Tibial nerve (tissue), 4 donors: Measurements from ENCODE around the gene FOXB2. TPM values are rescaled to one million over a fixed set of nuclear protein-coding genes. Genes with fewer than 3 reads are reported as not detected.
A peak's percentile ranks its signal among the peaks of the same experiment; 100 is the strongest.

Source experiments
- DNase-seq, 2 donors: peaks; one replicate each; pipeline ENCODE4 v3.0.0-alpha.2; 2019; ENCODE audit warnings: low spot score in 2 of 2
- H3K27ac ChIP-seq, 4 donors: fragments of 200-600 bp; sonication (generic) in 3 of 4; one replicate each; pipeline ENCODE4 v1.5.1; 2017 to 2019; ENCODE audit warnings: mild to moderate bottlenecking in 1 of 4
- H3K27me3 ChIP-seq, 2 donors: fragments of 200-600 bp; sonication (generic) in 1 of 2; one replicate each; pipeline versions ENCODE4 v1.5.1 to v1.6.0; 2017 to 2019
- H3K36me3 ChIP-seq, 3 donors: fragments of 200-600 bp; sonication (generic); one replicate each; pipeline ENCODE4 v1.5.1; 2018 to 2019
- H3K4me1 ChIP-seq, 4 donors: fragments of 200-600 bp; sonication (generic) in 3 of 4; one replicate each; pipeline ENCODE4 v1.5.1; 2017 to 2019
- H3K4me3 ChIP-seq, 4 donors: fragments of 200-600 bp; sonication (generic) in 3 of 4; one replicate each; pipeline ENCODE4 v1.5.1; 2017 to 2019; ENCODE audit warnings: mild to moderate bottlenecking in 1 of 4, moderate library complexity in 1 of 4
- H3K9me3 ChIP-seq, 4 donors: fragments of 200-600 bp; sonication (generic) in 3 of 4; one replicate each; pipeline ENCODE4 v1.5.1; 2017 to 2019
- EP300 ChIP-seq, 2 donors: sonication (generic); formaldehyde crosslinking; IDR thresholded peaks; one replicate each; pipeline ENCODE4 v1.6.1; 2017; ENCODE audit warnings: antibody characterized with exemption in 2 of 2, mild to moderate bottlenecking in 1 of 2
- POLR2A ChIP-seq, 2 donors: fragments of 450-650 bp; IDR thresholded peaks; one replicate each; pipeline ENCODE4 v1.6.1; 2017; ENCODE audit warnings: antibody characterized with exemption in 2 of 2, mild to moderate bottlenecking in 2 of 2, moderate library complexity in 2 of 2
- WGBS, 2 donors: methylation state at CpG; one replicate each; pipeline ENCODE4 v1.1.5; 2018; 5-methylcytosine and 5-hydroxymethylcytosine counted together
- total RNA-seq, 4 donors: library from RNA; depleted of rRNA; stranded (reverse); fragments of >200 nt; gene quantifications; one replicate each; pipeline ENCODE4 v1.1.0, GENCODE V29; 2016
- TF ChIP-seq, protein P1 (sequence below), 5 experiments: fragments of 200-600 bp in 3 of 5; fragments of 450-650 bp in 2 of 5; sonication (generic) in 3 of 5; IDR thresholded peaks; one replicate each; pipeline ENCODE4 v1.5.1; 2016 to 2019; ENCODE audit warnings: antibody characterized with exemption in 5 of 5, mild to moderate bottlenecking in 3 of 5, moderate library complexity in 2 of 5

FOXB2 gene
- total RNA-seq, 4 donors from 2014 or later: not detected

DNA sequence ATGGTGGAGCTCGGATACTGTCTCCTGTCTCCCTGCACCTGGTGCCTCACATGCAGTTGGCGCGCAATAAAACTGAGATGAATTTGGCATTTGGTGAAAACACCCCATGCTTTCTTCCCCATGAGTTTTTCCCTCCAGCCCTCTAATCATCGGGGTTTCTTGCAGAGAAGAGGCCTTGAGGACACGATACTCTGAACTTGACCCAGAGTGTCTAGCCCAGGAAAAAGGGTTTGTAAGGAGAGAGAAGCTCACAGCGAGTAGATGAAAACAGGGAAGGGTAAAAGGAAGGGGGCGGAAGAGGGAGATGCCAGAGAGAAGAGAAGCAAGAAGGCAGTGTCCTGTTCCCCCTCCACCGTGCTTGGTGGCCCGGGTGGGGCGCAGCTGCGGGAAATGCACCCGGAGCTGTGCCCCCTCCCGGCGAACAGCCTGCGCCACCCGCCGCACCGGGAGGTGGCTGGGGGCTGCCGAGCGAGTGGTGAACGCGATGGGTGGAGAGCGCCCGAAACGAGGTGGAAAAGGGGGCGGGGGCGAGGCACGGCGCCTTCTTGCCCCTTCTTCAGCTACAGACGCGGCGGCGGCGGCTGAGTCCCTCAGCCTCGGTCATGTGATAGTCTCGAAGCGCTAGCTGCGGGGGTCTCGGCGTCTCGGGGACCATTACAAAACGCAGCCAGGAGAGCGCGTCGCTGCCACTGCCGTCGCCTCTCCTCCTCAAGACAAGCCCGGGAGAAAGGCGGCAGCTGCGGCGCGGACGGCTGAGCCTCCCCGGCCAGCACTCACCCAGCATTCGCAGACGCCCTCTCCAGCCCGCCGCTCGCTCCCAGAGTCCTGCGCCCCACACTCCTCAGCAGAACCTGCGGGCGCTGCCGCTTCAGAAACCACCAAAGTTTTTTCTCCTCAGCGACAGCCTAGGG lies 1.1 kb upstream of the FOXB2 start:
- peak overlapping the region in 1 of 4 donors; percentile 30 for H3K4me3 ChIP-seq
- TF ChIP-seq, protein P1, sequence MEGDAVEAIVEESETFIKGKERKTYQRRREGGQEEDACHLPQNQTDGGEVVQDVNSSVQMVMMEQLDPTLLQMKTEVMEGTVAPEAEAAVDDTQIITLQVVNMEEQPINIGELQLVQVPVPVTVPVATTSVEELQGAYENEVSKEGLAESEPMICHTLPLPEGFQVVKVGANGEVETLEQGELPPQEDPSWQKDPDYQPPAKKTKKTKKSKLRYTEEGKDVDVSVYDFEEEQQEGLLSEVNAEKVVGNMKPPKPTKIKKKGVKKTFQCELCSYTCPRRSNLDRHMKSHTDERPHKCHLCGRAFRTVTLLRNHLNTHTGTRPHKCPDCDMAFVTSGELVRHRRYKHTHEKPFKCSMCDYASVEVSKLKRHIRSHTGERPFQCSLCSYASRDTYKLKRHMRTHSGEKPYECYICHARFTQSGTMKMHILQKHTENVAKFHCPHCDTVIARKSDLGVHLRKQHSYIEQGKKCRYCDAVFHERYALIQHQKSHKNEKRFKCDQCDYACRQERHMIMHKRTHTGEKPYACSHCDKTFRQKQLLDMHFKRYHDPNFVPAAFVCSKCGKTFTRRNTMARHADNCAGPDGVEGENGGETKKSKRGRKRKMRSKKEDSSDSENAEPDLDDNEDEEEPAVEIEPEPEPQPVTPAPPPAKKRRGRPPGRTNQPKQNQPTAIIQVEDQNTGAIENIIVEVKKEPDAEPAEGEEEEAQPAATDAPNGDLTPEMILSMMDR (IDR thresholded peaks at IDR 0.05): no peak
- TF ChIP-seq EP300 (IDR thresholded peaks at IDR 0.05) (no peak), POLR2A (IDR thresholded peaks at IDR 0.05) (no peak)
- H3K9me3 ChIP-seq: no peaks in the 10 kb centered on the region
- H3K27me3 ChIP-seq: peaks cover 9 to 99% of the 10 kb centered on the region in 2 donors
- peaks cover 0 to 92% (median 15%) of the 10 kb centered on the region in 4 donors for H3K4me1 ChIP-seq
- no peak overlapping the region for H3K27ac ChIP-seq
- whole genome bisulfite sequencing, 2 donors: 2 to 3% methylated on average over 45 to 53 of the region's 64 CpGs
- H3K36me3 ChIP-seq: no peaks in the 10 kb centered on the region
- no peak for DNase-seq

DNA sequence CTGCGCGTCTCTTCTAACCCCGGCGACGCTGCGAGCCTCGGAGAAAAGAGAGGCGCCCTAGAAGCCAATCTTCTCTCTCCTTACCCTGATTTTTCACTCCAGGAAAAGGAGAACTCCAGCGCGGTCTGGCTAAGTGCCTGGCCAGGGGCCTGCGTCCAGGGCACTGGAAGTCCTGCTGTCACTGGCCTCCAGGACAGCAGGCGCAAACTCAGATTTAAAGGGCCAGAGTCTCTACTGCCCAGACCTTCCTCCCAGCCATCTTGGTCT lies 553 bp upstream of the FOXB2 start:
- no peaks in the 10 kb centered on the region for H3K36me3 ChIP-seq
- 0% methylated on average over 11 to 12 of the region's 12 CpGs for WGBS, 2 donors
- H3K4me1 ChIP-seq: peaks cover 0 to 88% (median 15%) of the 10 kb centered on the region in 4 donors
- H3K9me3 ChIP-seq: no peaks in the 10 kb centered on the region
- no peak for TF ChIP-seq POLR2A (IDR thresholded peaks at IDR 0.05)
- TF ChIP-seq EP300 (IDR thresholded peaks at IDR 0.05): no peak
- TF ChIP-seq, protein P1 (IDR thresholded peaks at IDR 0.05): no peak
- H3K27me3 ChIP-seq: peaks cover 9 to 99% of the 10 kb centered on the region in 2 donors
- H3K4me3 ChIP-seq: peak overlapping the region in 1 of 4 donors; percentile 30
- no peak for DNase-seq
- no peak overlapping the region for H3K27ac ChIP-seq

DNA sequence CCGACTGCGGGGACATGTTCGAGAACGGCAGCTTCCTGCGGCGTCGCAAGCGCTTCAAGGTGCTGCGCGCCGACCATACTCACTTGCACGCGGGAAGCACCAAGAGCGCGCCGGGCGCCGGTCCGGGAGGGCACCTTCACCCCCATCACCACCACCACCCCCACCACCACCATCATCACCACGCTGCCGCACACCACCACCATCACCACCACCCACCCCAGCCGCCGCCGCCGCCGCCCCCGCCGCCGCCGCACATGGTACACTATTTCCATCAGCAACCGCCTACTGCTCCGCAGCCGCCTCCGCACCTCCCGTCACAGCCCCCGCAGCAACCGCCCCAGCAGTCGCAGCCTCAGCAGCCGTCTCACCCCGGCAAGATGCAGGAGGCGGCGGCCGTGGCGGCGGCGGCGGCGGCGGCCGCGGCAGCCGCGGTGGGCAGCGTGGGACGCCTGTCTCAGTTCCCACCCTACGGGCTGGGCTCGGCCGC lies 514 bp downstream of the FOXB2 start:
- Histone ChIP-seq H3K4me3 (peak overlapping the region in 1 of 4 donors; percentile 24), H3K27ac (no peak overlapping the region), H3K9me3 (no peaks in the 10 kb centered on the region), H3K27me3 (peaks cover 9 to 99% of the 10 kb centered on the region in 2 donors), H3K4me1 (peaks cover 0 to 77% (median 15%) of the 10 kb centered on the region in 4 donors), H3K36me3 (no peaks in the 10 kb centered on the region)
- no peak for DNase-seq
- TF ChIP-seq, protein P1 (IDR thresholded peaks at IDR 0.05): no peak
- TF ChIP-seq EP300 (IDR thresholded peaks at IDR 0.05): no peak
- no peak for TF ChIP-seq POLR2A (IDR thresholded peaks at IDR 0.05)
- 0 to 4% methylated on average over 12 to 20 of the region's 58 CpGs for WGBS, 2 donors

DNA sequence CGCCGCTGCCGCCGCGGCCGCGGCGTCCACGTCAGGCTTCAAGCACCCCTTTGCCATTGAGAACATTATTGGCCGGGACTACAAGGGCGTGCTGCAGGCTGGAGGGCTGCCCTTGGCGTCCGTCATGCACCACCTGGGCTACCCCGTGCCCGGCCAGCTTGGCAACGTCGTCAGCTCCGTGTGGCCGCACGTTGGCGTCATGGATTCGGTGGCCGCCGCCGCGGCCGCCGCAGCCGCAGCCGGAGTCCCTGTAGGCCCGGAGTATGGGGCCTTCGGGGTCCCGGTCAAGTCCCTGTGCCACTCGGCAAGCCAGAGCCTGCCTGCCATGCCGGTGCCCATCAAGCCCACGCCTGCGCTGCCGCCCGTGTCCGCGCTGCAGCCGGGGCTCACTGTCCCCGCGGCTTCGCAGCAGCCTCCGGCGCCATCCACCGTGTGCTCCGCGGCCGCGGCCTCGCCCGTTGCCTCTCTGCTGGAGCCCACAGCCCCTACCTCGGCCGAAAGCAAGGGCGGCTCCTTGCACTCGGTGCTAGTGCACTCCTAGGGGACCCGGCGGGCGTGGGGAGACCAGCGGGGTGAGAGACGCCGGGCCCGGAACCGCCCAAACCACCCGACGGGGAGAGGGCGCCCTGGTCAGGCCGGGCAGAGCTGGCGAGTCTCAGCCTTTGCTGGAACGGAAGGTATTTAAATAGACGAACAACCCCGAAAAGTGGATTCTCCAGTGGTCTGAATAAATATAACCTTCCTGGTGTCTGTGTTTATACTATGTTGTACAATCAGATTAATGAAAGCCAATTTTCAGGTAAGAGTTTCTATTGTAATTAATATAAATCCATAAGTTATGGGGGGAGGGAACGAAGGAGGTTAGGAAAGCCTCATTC lies 1.2 kb downstream of the FOXB2 start:
- peaks cover 9 to 97% of the 10 kb centered on the region in 2 donors for H3K27me3 ChIP-seq
- H3K36me3 ChIP-seq: no peaks in the 10 kb centered on the region
- H3K4me3 ChIP-seq: peak overlapping the region in 2 of 4 donors; percentile 7 to 24
- peaks cover 0 to 71% (median 15%) of the 10 kb centered on the region in 4 donors for H3K4me1 ChIP-seq
- TF ChIP-seq, protein P1 (IDR thresholded peaks at IDR 0.05): no peak
- TF ChIP-seq POLR2A (IDR thresholded peaks at IDR 0.05): no peak
- no peak for TF ChIP-seq EP300 (IDR thresholded peaks at IDR 0.05)
- WGBS, 2 donors: 4 to 7% methylated on average over 17 to 27 of the region's 75 CpGs
- H3K9me3 ChIP-seq: no peaks in the 10 kb centered on the region
- no peak overlapping the region for H3K27ac ChIP-seq
- DNase-seq: no peak
